NCI-H2227 treated with DMSO at 0.1 percent for 48 hours (cell line): Measurements from ENCODE around the gene ZNF559.
"Not testable (repeated sequence)": the region's sequence is repeated elsewhere in the genome, so short reads cannot be mapped to it uniquely, and the experiment has no call there.

Experiments
- DNase-seq: peaks from one replicate; lab custom pipeline; 2025; lab: John Stamatoyannopoulos, UW

ZNF559 gene

GRCh38 chr19:9323919-9324583 lies at the start of gene ZNF559:
Gene ZNF559, plus strand, starts transcription at chr19:9324179. Its CDS starts 14,371 bp downstream, at chr19:9338550.
- peak; percentile 93 for DNase-seq

DNA sequence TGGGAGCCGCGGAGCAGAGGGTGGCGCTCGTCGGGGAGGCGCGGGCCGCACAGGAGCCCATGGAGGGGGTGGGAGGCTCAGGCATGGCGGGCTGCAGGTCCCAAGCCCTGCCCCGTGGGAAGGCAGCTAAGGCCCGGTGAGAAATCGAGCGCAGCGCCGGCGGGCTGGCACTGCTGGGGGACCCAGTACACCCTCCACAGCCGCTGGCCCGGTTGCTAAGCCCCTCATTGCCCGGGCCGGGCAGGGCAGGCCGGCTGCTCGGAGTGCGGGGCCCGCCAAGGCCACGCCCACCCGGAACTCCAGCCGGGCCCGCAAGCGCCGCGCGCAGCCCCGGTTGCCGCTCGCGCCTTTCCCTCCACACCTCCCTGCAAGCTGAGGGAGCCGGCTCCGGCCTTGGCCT lies 40.5 kb upstream of the ZNF559 start:
- not testable (repeated sequence) for DNase-seq

DNA sequence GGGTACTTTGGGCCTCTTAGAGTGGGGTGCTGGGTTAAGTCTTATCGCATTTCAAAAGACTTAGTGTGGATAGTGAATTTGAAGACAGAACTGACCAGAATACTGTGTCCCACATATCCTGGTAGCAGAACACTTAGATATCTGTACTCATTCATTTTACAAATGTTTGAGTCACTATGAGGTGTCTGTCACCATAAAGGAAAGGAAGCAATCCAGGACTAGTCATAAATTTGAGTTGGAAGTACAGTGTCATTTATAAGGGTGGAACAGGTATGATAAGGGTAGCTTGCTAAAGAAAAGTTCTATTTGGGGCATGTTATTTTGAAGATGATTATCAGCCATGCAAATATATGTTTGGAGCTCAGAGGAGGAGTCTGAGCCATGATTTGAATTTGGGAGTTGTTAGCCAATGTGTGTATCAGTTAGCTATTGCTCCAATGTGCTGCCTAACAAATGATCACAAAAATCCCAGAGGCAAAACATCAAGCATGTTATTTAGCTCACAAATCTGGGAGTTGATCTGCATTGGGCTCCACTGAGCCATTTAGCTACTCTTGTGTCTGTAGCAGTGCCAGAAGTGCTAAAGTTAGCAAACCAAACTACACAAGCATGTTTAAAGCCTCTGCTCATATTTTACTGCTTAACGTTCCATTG lies 34.6 kb upstream of the ZNF559 start:
- no peak for DNase-seq

DNA sequence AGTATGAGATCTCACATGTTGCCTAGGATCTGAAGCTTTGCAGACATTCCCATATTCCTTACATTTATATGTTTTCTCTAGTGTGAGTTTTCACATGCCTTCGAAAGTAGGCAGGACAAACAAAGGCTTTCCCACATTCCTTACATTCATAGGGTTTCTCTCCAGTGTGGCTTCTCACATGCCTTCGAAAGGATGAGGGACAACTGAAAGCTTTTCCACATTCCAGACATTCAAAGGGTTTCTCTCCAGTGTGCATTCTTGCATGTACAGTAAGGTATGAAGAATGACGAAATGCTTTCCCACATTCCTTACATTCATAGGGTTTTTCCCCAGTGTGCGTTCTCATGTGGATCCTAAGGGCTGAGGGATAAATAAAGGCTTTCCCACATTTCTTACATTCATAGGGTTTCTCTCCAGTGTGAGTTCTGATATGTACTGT lies 28.5 kb upstream of the ZNF559 start:
- DNase-seq: no peak

DNA sequence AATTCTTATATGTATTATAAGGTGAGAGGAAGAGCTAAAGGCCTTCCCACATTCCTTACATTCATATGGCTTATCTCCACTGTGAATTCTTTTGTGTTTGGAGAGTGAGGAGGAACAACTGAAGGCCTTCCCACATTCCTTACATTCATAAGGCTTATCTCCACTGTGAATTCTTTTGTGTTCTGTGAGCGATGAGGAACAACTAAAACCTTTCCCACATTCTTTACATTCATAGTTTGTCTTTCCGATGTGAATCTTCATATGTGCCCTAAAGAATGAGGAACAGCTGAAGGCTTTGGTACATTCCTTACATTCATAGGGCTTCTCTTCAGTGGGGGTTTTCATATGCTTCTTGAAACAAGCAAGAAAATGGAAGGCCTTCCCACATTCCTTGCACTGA lies 27.6 kb upstream of the ZNF559 start:
- DNase-seq: no peak

DNA sequence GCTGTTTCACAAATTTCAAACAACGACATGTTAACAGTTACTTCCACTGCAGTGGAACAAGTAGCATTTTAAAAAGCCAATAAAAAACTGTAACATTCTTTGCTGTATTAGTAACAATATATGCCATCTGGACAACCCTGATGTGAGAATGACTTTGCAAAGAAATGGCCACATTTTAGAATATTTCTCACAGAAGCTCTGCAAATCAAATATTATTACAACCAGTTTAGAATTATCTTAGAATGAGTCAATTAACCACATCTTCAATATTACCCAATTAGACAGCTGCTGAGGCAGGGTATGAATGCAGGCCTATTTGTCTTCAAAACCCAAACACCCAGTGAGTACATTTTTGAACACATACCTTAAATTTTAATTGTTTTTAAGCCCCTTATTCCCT lies 17.5 kb upstream of the ZNF559 start:
- no peak for DNase-seq

- no peak for DNase-seq
Measured at GRCh38 chr19:9308091-9308770, 15.7 kb upstream of the ZNF559 start.

- peak; percentile 99 for DNase-seq
Measured at GRCh38 chr19:9309139-9309973, 14.6 kb upstream of the ZNF559 start, which contains the start of gene ZNF699. Gene ZNF699, minus strand, starts transcription at chr19:9309838. Its CDS starts 4,719 bp downstream, at chr19:9305119.

GRCh38 chr19:9309974-9310446 lies 14.0 kb upstream of the ZNF559 start:
- DNase-seq: peak; percentile 99

DNA sequence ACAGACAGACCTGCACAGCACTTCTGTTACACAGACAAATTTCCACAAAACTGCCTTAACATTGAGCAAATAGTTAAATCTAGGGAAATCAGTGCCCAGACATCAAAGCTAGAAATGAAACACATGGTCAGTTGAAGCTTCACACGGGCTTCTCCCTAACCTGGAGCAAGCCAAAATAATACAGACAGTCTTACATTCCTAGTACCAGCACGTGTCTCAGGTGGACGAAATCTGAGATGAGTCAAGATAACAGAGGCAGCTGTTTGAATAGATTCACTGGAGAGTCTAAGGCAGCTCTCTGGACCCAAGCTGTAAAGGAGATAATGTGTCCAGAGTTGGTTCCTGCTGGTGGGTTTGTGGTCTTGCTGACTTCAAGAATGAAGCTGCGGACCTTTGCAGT lies 10.2 kb upstream of the ZNF559 start:
- DNase-seq: no peak

GRCh38 chr19:9321338-9321737 lies 2.6 kb upstream of the ZNF559 start:
- DNase-seq: no peak

GRCh38 chr19:9321756-9322155 lies 2.2 kb upstream of the ZNF559 start:
- DNase-seq: not testable (repeated sequence)

GRCh38 chr19:9322201-9322600 lies 1.8 kb upstream of the ZNF559 start:
- DNase-seq: not testable (repeated sequence)

GRCh38 chr19:9323557-9323918 lies 441 bp upstream of the ZNF559 start:
- no peak for DNase-seq

DNA sequence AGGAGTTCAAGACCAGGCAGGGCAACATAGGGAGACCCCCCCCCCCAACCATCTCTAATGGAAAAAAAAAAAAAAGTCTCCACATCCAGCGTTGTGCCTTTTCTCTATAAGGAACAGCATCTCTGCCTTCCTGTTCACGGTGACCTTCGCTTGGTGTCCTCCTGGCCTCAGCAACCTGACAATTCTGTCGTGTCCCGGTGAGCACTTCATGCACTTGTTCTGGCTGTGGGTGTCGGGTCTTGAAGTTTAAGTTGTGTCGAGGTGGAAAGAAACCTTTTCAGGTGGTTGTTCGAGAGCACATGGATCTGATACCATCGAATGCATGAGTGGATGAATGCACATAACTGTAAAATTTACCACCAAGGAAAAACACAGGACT lies 594 bp downstream of the ZNF559 start:
- no peak for DNase-seq

DNA sequence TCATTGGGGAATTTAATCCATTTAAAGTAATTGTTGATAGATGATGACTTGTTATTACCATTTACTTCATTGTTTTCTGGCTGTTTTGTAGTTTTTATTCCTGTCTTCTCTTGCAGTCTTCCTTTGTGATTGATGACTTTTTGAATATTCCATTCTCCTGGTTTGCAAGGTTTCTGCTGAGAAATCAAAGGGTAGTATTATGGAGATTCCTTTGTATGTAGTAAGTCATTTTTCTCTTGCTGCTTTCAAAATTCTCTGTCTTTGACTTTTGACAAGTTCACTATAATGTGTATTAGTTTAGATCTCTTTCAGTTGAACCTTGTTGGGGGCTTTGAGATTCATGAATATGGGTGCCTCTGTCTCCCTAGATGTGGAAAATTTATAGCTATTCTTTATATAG lies 6.0 kb downstream of the ZNF559 start:
- DNase-seq: no peak

GRCh38 chr19:9342610-9343304 lies 18.8 kb downstream of the ZNF559 start:
- DNase-seq: no peak

DNA sequence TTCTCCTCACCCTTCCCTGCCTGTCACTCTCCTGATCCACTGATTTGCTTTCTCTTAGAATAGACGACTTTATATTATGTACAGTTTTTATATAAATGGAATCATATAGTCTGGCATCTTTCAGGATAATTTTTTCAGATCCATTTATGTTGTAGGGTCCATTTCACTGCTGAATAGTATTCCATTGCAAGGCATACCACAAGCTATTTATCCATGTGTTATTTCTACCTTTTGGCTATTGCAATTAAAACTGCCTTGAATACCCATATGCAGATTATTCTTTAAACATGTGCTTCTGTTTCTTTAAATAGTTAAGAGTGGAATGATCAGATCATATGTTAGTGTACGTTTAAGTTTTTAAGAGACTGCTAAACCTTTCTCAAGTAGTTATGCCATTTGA lies 21.0 kb downstream of the ZNF559 start:
- DNase-seq: no peak

DNA sequence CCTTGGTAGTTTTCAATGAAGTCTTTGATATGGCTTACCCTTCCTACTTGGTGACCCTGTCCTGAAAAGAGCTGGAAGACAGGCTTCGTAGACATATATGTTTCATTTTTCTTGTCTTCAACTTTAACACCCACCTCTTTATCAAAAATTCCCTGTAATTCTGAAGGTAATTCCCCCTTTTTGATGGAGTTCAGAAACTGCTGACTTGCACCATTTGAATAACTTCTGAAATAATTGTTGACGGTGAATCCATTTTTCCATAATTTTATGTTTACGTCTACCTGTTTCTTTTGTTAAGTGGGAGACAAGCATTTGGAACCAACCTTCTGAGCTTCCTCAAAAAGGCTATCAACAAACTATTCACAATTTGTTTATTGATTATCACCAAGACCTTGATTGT lies 24.3 kb downstream of the ZNF559 start:
- no peak for DNase-seq

DNA sequence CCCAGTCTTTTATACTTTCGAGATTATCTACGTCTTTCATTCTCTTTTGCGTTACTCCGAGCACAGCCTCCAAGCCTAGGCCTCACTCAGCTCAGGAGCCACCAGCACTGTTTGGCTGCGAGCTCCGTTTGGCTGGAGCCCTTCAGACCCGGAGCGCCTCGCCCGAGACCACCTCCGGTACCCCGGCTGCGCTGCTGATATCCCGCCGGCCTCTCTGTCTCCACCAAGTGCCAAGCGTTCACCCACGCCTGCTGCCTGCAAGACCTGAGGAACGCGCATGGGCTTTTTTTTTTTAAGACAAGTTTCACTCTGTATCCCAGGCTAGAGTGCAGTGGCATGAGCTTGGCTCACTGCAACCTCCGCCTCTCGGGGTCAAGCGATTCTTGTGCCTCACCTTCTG lies 24.7 kb downstream of the ZNF559 start:
- no peak for DNase-seq

DNA sequence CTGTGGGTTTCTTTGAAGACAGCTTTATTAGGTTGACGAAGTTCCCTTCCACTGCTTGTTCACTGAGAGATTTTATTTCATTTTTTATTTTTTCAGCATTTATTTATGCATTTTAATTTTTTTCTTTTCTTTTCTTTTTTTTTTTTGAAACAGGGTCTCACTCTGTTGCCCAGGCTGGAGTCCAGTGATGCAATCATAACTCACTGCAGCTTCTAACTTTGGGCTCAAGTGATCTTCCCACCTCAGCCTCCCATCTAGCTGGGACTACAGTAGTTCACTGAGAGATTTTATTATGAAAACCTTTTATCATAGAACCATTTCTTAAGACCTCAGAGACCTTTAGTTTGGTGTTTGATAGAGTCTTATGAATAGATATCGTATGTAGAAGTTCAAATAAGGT lies 28.5 kb downstream of the ZNF559 start:
- no peak for DNase-seq

- DNase-seq: no peak
Measured at GRCh38 chr19:9353011-9353410, 29.0 kb downstream of the ZNF559 start.
